Upper lobe of left lung (tissue), 6 donors: Measurements from ENCODE around the gene CTCF. TPM values are rescaled to one million over a fixed set of nuclear protein-coding genes. Genes with fewer than 3 reads are reported as not detected.
A peak's percentile ranks its signal among the peaks of the same experiment; 100 is the strongest.

Experiments used
- ATAC-seq, 2 donors: fragments of 200-7000 bp; cut with Tn5 transposase; one replicate each; pipeline ENCODE4 v1.9.1; 2022; ENCODE audit warnings: mild to moderate bottlenecking in 2 of 2, moderate library complexity in 2 of 2; ENCODE audit not compliant: low FRiP score in 2 of 2
- DNase-seq, 2 donors: peaks; one replicate each; pipeline ENCODE4 v3.0.0-alpha.2; 2019 to 2020
- H3K27ac ChIP-seq, 4 donors: fragments of 200-600 bp; sonication (generic); one replicate each; pipeline ENCODE4 v1.5.1; 2016 to 2019
- H3K27me3 ChIP-seq, 4 donors: fragments of 200-600 bp; sonication (generic); one replicate each; pipeline ENCODE4 v1.5.1; 2017 to 2019
- H3K36me3 ChIP-seq, 4 donors: fragments of 200-600 bp; sonication (generic); one replicate each; pipeline ENCODE4 v1.5.1; 2016 to 2019
- H3K4me1 ChIP-seq, 4 donors: fragments of 200-600 bp; sonication (generic); one replicate each; pipeline ENCODE4 v1.5.1; 2018 to 2019
- H3K4me3 ChIP-seq, 4 donors: fragments of 200-600 bp; sonication (generic); one replicate each; pipeline ENCODE4 v1.5.1; 2017 to 2019; ENCODE audit warnings: mild to moderate bottlenecking in 2 of 4, moderate library complexity in 1 of 4
- H3K9me3 ChIP-seq, 4 donors: fragments of 200-600 bp; sonication (generic); one replicate each; pipeline ENCODE4 v1.5.1; 2018 to 2019
- CTCF ChIP-seq, 6 experiments: fragments of 450-650 bp in 4 of 6; fragments of 200-600 bp in 2 of 6; sonication (generic) in 2 of 6; IDR thresholded peaks; one replicate each; pipeline ENCODE4 v1.5.1; 2016 to 2019; ENCODE audit warnings: antibody characterized with exemption in 6 of 6
- EP300 ChIP-seq, 4 donors: sonication (generic); formaldehyde crosslinking; IDR thresholded peaks; one replicate each; pipeline ENCODE4 v1.5.1; 2017; ENCODE audit warnings: antibody characterized with exemption in 4 of 4, control low read depth in 2 of 4
- POLR2A ChIP-seq, 4 donors: fragments of 450-650 bp; IDR thresholded peaks; one replicate each; pipeline ENCODE4 v1.5.1; 2016 to 2017; ENCODE audit warnings: antibody characterized with exemption in 4 of 4, mild to moderate bottlenecking in 2 of 4
- POLR2AphosphoS5 ChIP-seq, 2 donors: sonication (generic); formaldehyde crosslinking; IDR thresholded peaks; one replicate each; pipeline ENCODE4 v1.5.1; 2017; ENCODE audit warnings: antibody characterized with exemption in 2 of 2
- WGBS, 2 donors: methylation state at CpG; one replicate each; pipeline ENCODE4 v1.1.5; 2017 to 2018; 5-methylcytosine and 5-hydroxymethylcytosine counted together
- total RNA-seq, 6 donors: library from RNA; depleted of rRNA in 4 of 6; stranded (reverse); fragments of >200 nt in 4 of 6; gene quantifications; one replicate each; pipeline versions ENCODE4 v1.1.0 to v1.2.1, GENCODE V29; 2016 to 2021
- donor health status: DM: no; HTN: no; CAD: no; lungs with moderate emphysema.
- donor health status: DM: no; HTN: yes; CAD: no; lungs with severe emphysema.

The CTCF gene
- total RNA-seq, 6 donors from 2014 or later = 29.7 to 42.6 (median 34.2) TPM

GRCh38 chr16:67665598-67665997, 103.3 kb downstream of the CTCF start:
- TF ChIP-seq POLR2A (IDR thresholded peaks at IDR 0.05) = no peak
- TF ChIP-seq EP300 (IDR thresholded peaks at IDR 0.05) = no peak
- no peak for TF ChIP-seq POLR2AphosphoS5 (IDR thresholded peaks at IDR 0.05)
- TF ChIP-seq CTCF (IDR thresholded peaks at IDR 0.05) = no peak

GRCh38 chr16:67666032-67666551, 103.8 kb downstream of the CTCF start:
- no peaks in the 10 kb centered on the region for H3K9me3 ChIP-seq
- H3K4me1 ChIP-seq = peaks cover 32 to 40% (median 34%) of the 10 kb centered on the region in 4 donors
- peaks cover 0 to 21% (median 11%) of the 10 kb centered on the region in 4 donors for H3K36me3 ChIP-seq
- H3K27me3 ChIP-seq = no peaks in the 10 kb centered on the region
- H3K4me3 ChIP-seq = peak overlapping the region; percentile 87 to 98 (median 94)
- H3K27ac ChIP-seq = peak overlapping the region; percentile 85 to 97 (median 95)
- DNase-seq (peak; percentile 62 to 94), ATAC-seq (peak in 1 of 2 donors; percentile 33)
- WGBS, 2 donors = 0 to 1% methylated on average over 5 to 14 of the region's 46 CpGs
- TF ChIP-seq CTCF (IDR thresholded peaks at IDR 0.05) (no peak), POLR2AphosphoS5 (IDR thresholded peaks at IDR 0.05) (no peak), EP300 (IDR thresholded peaks at IDR 0.05) (no peak), POLR2A (IDR thresholded peaks at IDR 0.05) (no peak)

More at GRCh38 chr16:67665598-67665997, 103.3 kb downstream of the CTCF start:
- peaks cover 0 to 21% (median 11%) of the 10 kb centered on the region in 4 donors for H3K36me3 ChIP-seq
- H3K27me3 ChIP-seq = no peaks in the 10 kb centered on the region
- H3K27ac ChIP-seq = peak overlapping the region in 3 of 4 donors; percentile 85 to 97 (median 94)
- H3K4me1 ChIP-seq = peaks cover 32 to 42% (median 36%) of the 10 kb centered on the region in 4 donors
- no peak for DNase-seq
- WGBS, 2 donors = 72 to 74% methylated on average over 5 of the region's 5 CpGs
- no peak for ATAC-seq
- no peaks in the 10 kb centered on the region for H3K9me3 ChIP-seq
- H3K4me3 ChIP-seq = peak overlapping the region in 3 of 4 donors; percentile 92 to 98 (median 95)

- peaks cover 25 to 33% (median 28%) of the 10 kb centered on the region in 4 donors for H3K4me1 ChIP-seq
- WGBS, 2 donors = 0 to 5% methylated on average over 11 to 35 of the region's 78 CpGs
- peaks cover 0 to 21% (median 11%) of the 10 kb centered on the region in 4 donors for H3K36me3 ChIP-seq
- H3K9me3 ChIP-seq = no peaks in the 10 kb centered on the region
- peak in 1 of 4 donors; percentile 32 for TF ChIP-seq POLR2A (IDR thresholded peaks at IDR 0.05)
- peak in 1 of 6 experiments; percentile 14 for TF ChIP-seq CTCF (IDR thresholded peaks at IDR 0.05)
- peak; percentile 67 for TF ChIP-seq POLR2AphosphoS5 (IDR thresholded peaks at IDR 0.05)
- no peak for TF ChIP-seq EP300 (IDR thresholded peaks at IDR 0.05)
- H3K4me3 ChIP-seq = peak within 1 kb of the TSS; percentile 87 to 98 (median 94)
- peak within 1 kb of the TSS; percentile 85 to 97 (median 95) for H3K27ac ChIP-seq
- no peaks in the 10 kb centered on the region for H3K27me3 ChIP-seq
- ATAC-seq (peak; percentile 56 to 91), DNase-seq (peak; percentile 93 to 96)
Observed at GRCh38 chr16:67666559-67667452, 104.5 kb downstream of the CTCF start, which contains the start of the genes C16orf86 and ENKD1. Gene C16orf86, plus strand, starts transcription at chr16:67666814. Its CDS starts 157 bp downstream, at chr16:67666971. Gene ENKD1, minus strand, starts transcription at chr16:67666750. Its CDS starts 308 bp downstream, at chr16:67666442.

GRCh38 chr16:67667453-67667816, 105.1 kb downstream of the CTCF start:
- H3K27me3 ChIP-seq = no peaks in the 10 kb centered on the region
- 47 to 76% methylated on average over 3 to 10 of the region's 10 CpGs for WGBS, 2 donors
- DNase-seq = no peak
- peak overlapping the region; percentile 85 to 97 (median 95) for H3K27ac ChIP-seq
- ATAC-seq = peak in 1 of 2 donors; percentile 0
- peaks cover 0 to 18% (median 10%) of the 10 kb centered on the region in 4 donors for H3K36me3 ChIP-seq
- no peaks in the 10 kb centered on the region for H3K9me3 ChIP-seq
- no peak for TF ChIP-seq POLR2AphosphoS5 (IDR thresholded peaks at IDR 0.05)
- TF ChIP-seq CTCF (IDR thresholded peaks at IDR 0.05) = no peak
- no peak for TF ChIP-seq EP300 (IDR thresholded peaks at IDR 0.05)
- no peak for TF ChIP-seq POLR2A (IDR thresholded peaks at IDR 0.05)
- peaks cover 29 to 39% (median 33%) of the 10 kb centered on the region in 4 donors for H3K4me1 ChIP-seq
- peak overlapping the region in 3 of 4 donors; percentile 92 to 98 (median 95) for H3K4me3 ChIP-seq
